Liver (tissue), 9 donors: Measurements from ENCODE around the gene ANKS1A. TPM values are rescaled to one million over a fixed set of nuclear protein-coding genes. Genes with fewer than 3 reads are reported as not detected.

Experiments
- DNase-seq: peaks from one replicate; pipeline ENCODE4 v3.0.0-alpha.2; 2017; ENCODE audit warnings: low spot score
- H3K27ac ChIP-seq, 2 donors: one replicate each; pipeline ENCODE4 v1.7.0; 2013; ENCODE audit warnings: inconsistent platforms in 2 of 2, low read length in 2 of 2, control low read depth in 1 of 2, low read depth in 1 of 2, mild to moderate bottlenecking in 1 of 2
- H3K27me3 ChIP-seq, 4 donors: one replicate each; pipeline versions ENCODE4 v1.6.1 to v1.7.0; 2013; ENCODE audit warnings: low read length in 3 of 4, inconsistent platforms in 1 of 4, mild to moderate bottlenecking in 1 of 4, moderate library complexity in 1 of 4; ENCODE audit not compliant: control insufficient read depth in 4 of 4, insufficient read depth in 4 of 4
- H3K36me3 ChIP-seq, 4 donors: one replicate each; pipeline versions ENCODE4 v1.6.1 to v1.7.0; 2013; ENCODE audit warnings: low read length in 3 of 4, mild to moderate bottlenecking in 3 of 4, low read depth in 1 of 4, moderate library complexity in 1 of 4; ENCODE audit not compliant: control insufficient read depth in 4 of 4, insufficient read depth in 3 of 4
- H3K4me1 ChIP-seq, 4 donors: one replicate each; pipeline versions ENCODE4 v1.6.1 to v1.7.0; 2013; ENCODE audit warnings: low read length in 3 of 4, mild to moderate bottlenecking in 3 of 4, moderate library complexity in 1 of 4; ENCODE audit not compliant: control insufficient read depth in 4 of 4, insufficient read depth in 4 of 4
- H3K4me3 ChIP-seq, 3 donors: one replicate each; pipeline versions ENCODE4 v1.6.1 to v1.7.0; 2013; ENCODE audit warnings: low read length in 3 of 3, control low read depth in 1 of 3, low read depth in 1 of 3, mild to moderate bottlenecking in 1 of 3
- H3K9ac ChIP-seq, 2 donors: one replicate each; pipeline ENCODE4 v1.7.0; 2013; ENCODE audit warnings: low read length in 2 of 2, mild to moderate bottlenecking in 2 of 2, moderate library complexity in 2 of 2, control low read depth in 1 of 2, low read depth in 1 of 2
- H3K9me3 ChIP-seq, 4 donors: one replicate each; pipeline versions ENCODE4 v1.6.1 to v1.7.0; 2013; ENCODE audit warnings: low read length in 3 of 4; ENCODE audit not compliant: control insufficient read depth in 4 of 4
- EGR1 ChIP-seq, 2 donors: IDR thresholded peaks; 2 replicates each; pipeline ENCODE4 v1.6.1; 2016 to 2018; ENCODE audit warnings: antibody characterized with exemption in 2 of 2, low read depth in 2 of 2
- FOXA1 ChIP-seq: IDR thresholded peaks from 2 replicates; pipeline ENCODE4 v1.6.1; 2016; ENCODE audit warnings: antibody characterized with exemption
- FOXA2 ChIP-seq: IDR thresholded peaks from 2 replicates; pipeline ENCODE4 v1.6.1; 2016; ENCODE audit warnings: antibody characterized with exemption
- GABPA ChIP-seq, 2 donors: IDR thresholded peaks in 1 of 2; conservative IDR thresholded peaks in 1 of 2; 2 replicates each; pipeline ENCODE4 v1.6.1; 2016; ENCODE audit warnings: antibody characterized with exemption in 2 of 2, mild to moderate bottlenecking in 1 of 2, moderate library complexity in 1 of 2
- HNF4A ChIP-seq, 2 donors: conservative IDR thresholded peaks; 2 replicates each; pipeline ENCODE4 v1.6.1; 2016; ENCODE audit warnings: antibody characterized with exemption in 2 of 2, mild to moderate bottlenecking in 2 of 2
- HNF4G ChIP-seq: IDR thresholded peaks from 2 replicates; pipeline ENCODE4 v1.6.1; 2016; ENCODE audit warnings: antibody characterized with exemption
- JUND ChIP-seq, 2 donors: IDR thresholded peaks; 2 replicates each; pipeline ENCODE4 v1.6.1; 2016; ENCODE audit warnings: antibody characterized with exemption in 2 of 2
- MAX ChIP-seq: IDR thresholded peaks from 2 replicates; pipeline ENCODE4 v1.6.1; 2016; ENCODE audit warnings: antibody characterized with exemption
- NR2F2 ChIP-seq: IDR thresholded peaks from 2 replicates; pipeline ENCODE4 v1.6.1; 2016; ENCODE audit warnings: antibody characterized with exemption
- RAD21 ChIP-seq, 2 donors: IDR thresholded peaks; 2 replicates each; pipeline ENCODE4 v1.6.1; 2016; ENCODE audit warnings: antibody characterized with exemption in 2 of 2, mild to moderate bottlenecking in 2 of 2
- REST ChIP-seq: IDR thresholded peaks from 2 replicates; pipeline ENCODE4 v1.6.1; 2016; ENCODE audit warnings: antibody characterized with exemption, mild to moderate bottlenecking
- RXRA ChIP-seq, 2 donors: IDR thresholded peaks; 2 replicates each; pipeline ENCODE4 v1.6.1; 2017 to 2018; ENCODE audit warnings: antibody characterized with exemption in 2 of 2, mild to moderate bottlenecking in 1 of 2
- SP1 ChIP-seq: IDR thresholded peaks from 2 replicates; pipeline ENCODE4 v1.6.1; 2018; ENCODE audit warnings: antibody characterized with exemption, mild to moderate bottlenecking
- TAF1 ChIP-seq: conservative IDR thresholded peaks from 2 replicates; pipeline ENCODE4 v1.6.1; 2016; ENCODE audit warnings: antibody characterized with exemption, mild to moderate bottlenecking
- YY1 ChIP-seq: IDR thresholded peaks from 2 replicates; pipeline ENCODE4 v1.6.1; 2016; ENCODE audit warnings: antibody characterized with exemption, mild to moderate bottlenecking
- ZBTB33 ChIP-seq: IDR thresholded peaks from 2 replicates; pipeline ENCODE4 v1.6.1; 2016; ENCODE audit warnings: antibody characterized with exemption
- WGBS: extraction: QIAGEN DNeasy Blood & Tissue Kit; methylation state at CpG from one replicate; pipeline ENCODE4 v1.1.7; 2013; 5-methylcytosine and 5-hydroxymethylcytosine counted together
- polyA plus RNA-seq, 2 donors: library from polyadenylated mRNA; stranded (reverse) in 1 of 2; unstranded in 1 of 2; fragments of 200-250 nt in 1 of 2; fragments of >200 nt in 1 of 2; fragmentation: Nextera tagmentation in 1 of 2; extraction: Ambion mirVana in 1 of 2; gene quantifications; one replicate each; pipeline versions ENCODE4 v1.2.1 to v1.2.3, GENCODE V29; 2013 to 2015
- total RNA-seq, 2 donors: library from RNA; depleted of rRNA; stranded (reverse); fragments of >200 nt; gene quantifications; one replicate each; pipeline ENCODE4 v1.2.3, GENCODE V29; 2014
- TF ChIP-seq, protein P1 (sequence below): IDR thresholded peaks from 2 replicates; pipeline ENCODE4 v1.6.1; 2016; ENCODE audit warnings: antibody characterized with exemption
- TF ChIP-seq, protein P2 (sequence below): fragments of 150-350 bp; IDR thresholded peaks from 2 replicates; pipeline ENCODE4 v1.5.1; 2017; ENCODE audit warnings: improper control_type of control experiment, low read depth, low read length; ENCODE audit not compliant: missing input control
- donor health status: healthy.
- donor health status: healthy.
- donor health status: healthy.
- donor health status: healthy.
- donor health status: healthy.

ANKS1A gene
- total and polyA plus RNA-seq, 4 donors = 4.3 to 18.7 (median 6.7) TPM

DNA sequence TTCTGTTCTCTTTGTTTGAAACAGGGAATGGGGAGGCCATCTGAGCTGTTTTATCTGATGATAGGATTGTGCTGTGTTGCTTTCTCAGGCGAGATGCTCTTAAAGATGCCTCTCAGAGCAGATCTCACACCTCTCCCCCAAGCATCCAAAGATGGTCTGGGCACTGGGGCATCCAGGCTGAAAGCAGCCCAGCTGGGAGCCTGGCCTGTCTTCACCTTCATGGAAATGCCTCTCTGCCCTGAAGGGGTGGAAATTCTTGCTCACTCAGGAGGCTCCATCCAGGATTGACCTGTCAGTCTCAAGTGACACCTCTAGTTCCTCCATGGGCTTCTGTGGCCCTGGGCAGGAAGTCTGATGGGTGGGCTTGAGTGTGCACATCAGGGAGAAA is 165.7 kb downstream of the ANKS1A start:
- H3K9ac ChIP-seq = no peak overlapping the region
- H3K9me3 ChIP-seq = no peaks in the 10 kb centered on the region
- peaks cover 3 to 27% (median 11%) of the 10 kb centered on the region in 4 donors for H3K36me3 ChIP-seq
- no peak overlapping the region for H3K27ac ChIP-seq
- no peak overlapping the region for H3K4me3 ChIP-seq
- TF ChIP-seq JUND (IDR thresholded peaks at IDR 0.05) (no peak), MAX (no peak), ZBTB33 (no peak), HNF4G (no peak), EGR1 (IDR thresholded peaks at IDR 0.05; ENCODE audit: low read depth in 2 of 2) (no peak), RAD21 (IDR thresholded peaks at IDR 0.05) (no peak), TAF1 (no peak), NR2F2 (no peak), FOXA2 (no peak), FOXA1 (no peak), SP1 (no peak), RXRA (IDR thresholded peaks at IDR 0.05) (no peak), HNF4A (conservative IDR thresholded peaks at IDR 0.05) (no peak)
- TF ChIP-seq, protein P1, sequence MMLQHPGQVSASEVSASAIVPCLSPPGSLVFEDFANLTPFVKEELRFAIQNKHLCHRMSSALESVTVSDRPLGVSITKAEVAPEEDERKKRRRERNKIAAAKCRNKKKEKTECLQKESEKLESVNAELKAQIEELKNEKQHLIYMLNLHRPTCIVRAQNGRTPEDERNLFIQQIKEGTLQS = no peak
- TF ChIP-seq, protein P2, sequence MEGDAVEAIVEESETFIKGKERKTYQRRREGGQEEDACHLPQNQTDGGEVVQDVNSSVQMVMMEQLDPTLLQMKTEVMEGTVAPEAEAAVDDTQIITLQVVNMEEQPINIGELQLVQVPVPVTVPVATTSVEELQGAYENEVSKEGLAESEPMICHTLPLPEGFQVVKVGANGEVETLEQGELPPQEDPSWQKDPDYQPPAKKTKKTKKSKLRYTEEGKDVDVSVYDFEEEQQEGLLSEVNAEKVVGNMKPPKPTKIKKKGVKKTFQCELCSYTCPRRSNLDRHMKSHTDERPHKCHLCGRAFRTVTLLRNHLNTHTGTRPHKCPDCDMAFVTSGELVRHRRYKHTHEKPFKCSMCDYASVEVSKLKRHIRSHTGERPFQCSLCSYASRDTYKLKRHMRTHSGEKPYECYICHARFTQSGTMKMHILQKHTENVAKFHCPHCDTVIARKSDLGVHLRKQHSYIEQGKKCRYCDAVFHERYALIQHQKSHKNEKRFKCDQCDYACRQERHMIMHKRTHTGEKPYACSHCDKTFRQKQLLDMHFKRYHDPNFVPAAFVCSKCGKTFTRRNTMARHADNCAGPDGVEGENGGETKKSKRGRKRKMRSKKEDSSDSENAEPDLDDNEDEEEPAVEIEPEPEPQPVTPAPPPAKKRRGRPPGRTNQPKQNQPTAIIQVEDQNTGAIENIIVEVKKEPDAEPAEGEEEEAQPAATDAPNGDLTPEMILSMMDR = no peak
- DNase-seq = no peak
- WGBS = 97% methylated on average over 1 of the region's 1 CpG
- H3K4me1 ChIP-seq = peaks cover 2 to 13% (median 9%) of the 10 kb centered on the region in 4 donors
- no peaks in the 10 kb centered on the region for H3K27me3 ChIP-seq

- H3K27ac ChIP-seq = no peak overlapping the region
- peaks cover 2 to 13% (median 9%) of the 10 kb centered on the region in 4 donors for H3K4me1 ChIP-seq
- WGBS = 94% methylated on average over 4 of the region's 4 CpGs
- peaks cover 7 to 37% (median 17%) of the 10 kb centered on the region in 4 donors for H3K36me3 ChIP-seq
- no peaks in the 10 kb centered on the region for H3K27me3 ChIP-seq
- TF ChIP-seq SP1 = no peak
- TF ChIP-seq, protein P1 = no peak
- no peak for TF ChIP-seq GABPA (IDR thresholded peaks at IDR 0.05 in 1 of 2, conservative IDR thresholded peaks at IDR 0.05 in 1 of 2)
- TF ChIP-seq ZBTB33 = no peak
- TF ChIP-seq NR2F2 = no peak
- TF ChIP-seq HNF4G = no peak
- no peak for TF ChIP-seq FOXA1
- no peak for TF ChIP-seq YY1
- TF ChIP-seq HNF4A (conservative IDR thresholded peaks at IDR 0.05) = no peak
- TF ChIP-seq REST = no peak
- no peak for TF ChIP-seq MAX
- no peak for TF ChIP-seq TAF1
- TF ChIP-seq JUND (IDR thresholded peaks at IDR 0.05) = no peak
- TF ChIP-seq EGR1 (IDR thresholded peaks at IDR 0.05; ENCODE audit: low read depth in 2 of 2) = no peak
- TF ChIP-seq, protein P2 = no peak
- no peak for TF ChIP-seq RAD21 (IDR thresholded peaks at IDR 0.05)
- TF ChIP-seq RXRA (IDR thresholded peaks at IDR 0.05) = no peak
- no peak for DNase-seq
- H3K9ac ChIP-seq = no peak overlapping the region
- H3K9me3 ChIP-seq = no peaks in the 10 kb centered on the region
- H3K4me3 ChIP-seq = no peak overlapping the region
Measured at GRCh38 chr6:35055891-35056290, 166.8 kb downstream of the ANKS1A start.
